GM19372 (cell line): Measurements from ENCODE around the gene PDXK.

Source experiments
- ATAC-seq: cut with Tn5 transposase; IDR thresholded peaks from one replicate; pipeline ENCODE4 v1.9.1; 2021; ENCODE audit warnings: mild to moderate bottlenecking, low read depth, moderate library complexity; ENCODE audit not compliant: unreplicated experiment

PDXK gene

DNA sequence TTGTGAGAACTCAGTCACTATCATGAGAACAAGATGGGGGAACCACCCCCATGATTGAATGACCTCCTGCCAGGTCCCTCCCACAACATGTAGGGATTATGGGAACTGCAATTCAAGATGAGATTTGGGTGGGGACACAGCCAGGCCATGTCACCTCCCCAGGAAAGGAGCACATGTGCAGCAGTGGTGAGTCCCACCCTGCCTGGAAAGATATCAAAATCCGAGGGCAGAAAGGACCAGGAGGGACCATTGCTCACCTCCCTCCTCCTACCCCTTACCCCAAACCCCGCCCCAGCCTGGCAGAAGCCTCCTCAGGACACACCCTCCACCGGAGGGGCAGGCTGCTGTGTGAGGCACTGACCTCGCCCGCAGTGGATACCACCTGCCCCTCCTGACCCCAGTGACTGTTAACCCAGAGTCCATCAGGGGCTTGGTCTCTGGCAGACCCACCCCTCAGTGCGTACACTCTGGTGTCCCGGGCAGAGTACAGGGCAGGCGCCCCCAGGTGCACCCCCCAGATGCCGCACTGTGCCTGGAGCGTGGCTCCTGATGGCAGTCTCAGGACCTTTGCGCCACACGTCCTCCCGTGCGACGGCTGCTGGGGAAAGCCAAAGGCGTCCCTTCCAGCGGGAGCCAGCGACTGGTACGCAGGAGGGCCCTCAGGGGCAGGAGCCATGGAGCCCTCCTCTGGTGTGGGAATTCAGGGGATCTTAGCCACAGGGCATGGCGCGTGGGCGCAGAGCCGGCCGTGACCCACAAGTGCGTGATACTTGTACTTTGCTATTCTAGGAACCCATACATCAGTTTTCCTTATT lies 20.9 kb downstream of the PDXK start:
- ATAC-seq: no peak

DNA sequence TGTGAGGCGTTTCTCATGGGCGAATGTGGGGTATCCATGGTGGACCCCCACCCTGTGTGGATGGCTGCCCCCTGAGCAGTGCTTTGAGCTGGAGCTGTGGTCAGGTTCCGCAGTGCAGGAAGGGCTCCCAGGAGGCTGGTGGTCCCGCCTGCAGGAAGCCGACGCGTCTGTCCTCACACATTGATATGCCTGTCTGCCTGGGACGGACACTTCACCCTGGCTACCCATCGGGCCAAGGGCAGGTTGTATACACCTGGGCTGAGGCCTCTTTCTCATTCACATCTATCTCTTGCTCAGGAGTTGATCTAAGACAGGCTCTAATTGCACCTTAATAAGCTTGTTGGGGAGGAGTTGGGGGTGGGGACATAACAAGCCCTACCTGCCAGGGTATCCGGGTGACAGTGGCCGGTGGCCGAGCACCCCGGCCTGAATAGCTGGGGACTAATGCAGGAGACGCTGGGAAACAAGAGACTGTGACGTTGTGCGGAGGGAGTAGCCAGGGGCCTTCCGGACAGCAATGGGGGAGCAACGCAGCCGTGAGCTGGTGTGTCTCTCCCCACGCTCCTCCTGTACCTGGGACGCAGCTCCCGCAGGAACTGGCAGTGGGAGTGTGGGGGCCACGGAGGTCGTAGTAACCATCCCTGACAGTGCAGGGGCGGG lies 21.7 kb downstream of the PDXK start:
- no peak for ATAC-seq

DNA sequence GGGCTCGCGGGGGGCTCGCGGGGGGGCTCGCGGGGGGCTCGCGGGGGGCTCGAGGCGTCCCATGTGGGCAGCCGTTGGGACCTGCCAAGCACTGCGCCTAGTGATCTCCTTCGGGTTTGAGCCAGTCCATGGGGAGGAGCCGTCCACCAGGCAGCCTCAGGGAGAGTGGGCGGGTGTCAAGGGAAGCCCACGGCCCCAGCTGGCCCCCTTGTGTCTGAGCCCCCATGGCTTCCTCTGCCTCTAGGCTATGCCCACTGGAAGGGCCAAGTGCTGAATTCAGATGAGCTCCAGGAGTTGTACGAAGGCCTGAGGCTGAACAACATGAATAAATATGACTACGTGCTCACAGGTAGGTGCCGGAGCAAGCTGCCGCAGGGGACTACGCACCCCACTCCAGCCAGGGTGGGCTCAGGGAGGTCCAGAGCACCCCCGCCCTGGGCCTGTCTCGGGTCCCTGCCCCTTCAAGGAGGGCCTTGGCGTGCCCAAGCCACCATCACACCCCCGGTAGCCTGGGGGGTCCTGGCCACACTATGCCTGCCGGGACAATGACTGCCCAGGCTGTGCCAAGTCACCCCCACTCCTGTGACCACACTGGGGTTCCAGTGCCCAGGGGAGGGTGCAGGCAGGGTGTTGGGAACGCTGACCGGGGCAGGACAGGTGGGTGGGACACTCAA lies 22.6 kb downstream of the PDXK start:
- no peak for ATAC-seq

DNA sequence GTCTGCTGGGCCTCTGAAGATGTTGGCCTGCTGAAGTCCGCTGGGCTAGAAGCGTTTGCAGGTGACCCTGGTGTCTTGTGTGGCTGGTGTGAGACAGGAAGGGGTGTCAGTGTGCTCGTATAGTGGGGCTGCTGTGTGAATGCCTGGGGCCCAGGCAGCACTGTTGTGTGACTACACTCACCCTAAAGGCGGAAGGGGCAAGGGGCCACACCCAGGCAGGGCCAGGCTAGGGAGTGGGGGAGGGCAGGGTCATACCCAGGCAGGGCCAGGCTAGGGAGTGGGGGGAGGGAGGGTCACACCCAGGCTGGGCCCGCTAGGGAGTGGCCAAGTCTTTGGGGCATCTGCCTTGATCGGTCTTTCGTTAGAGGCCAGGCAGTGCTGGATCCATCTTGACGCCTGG lies 25.0 kb downstream of the PDXK start:
- no peak for ATAC-seq

DNA sequence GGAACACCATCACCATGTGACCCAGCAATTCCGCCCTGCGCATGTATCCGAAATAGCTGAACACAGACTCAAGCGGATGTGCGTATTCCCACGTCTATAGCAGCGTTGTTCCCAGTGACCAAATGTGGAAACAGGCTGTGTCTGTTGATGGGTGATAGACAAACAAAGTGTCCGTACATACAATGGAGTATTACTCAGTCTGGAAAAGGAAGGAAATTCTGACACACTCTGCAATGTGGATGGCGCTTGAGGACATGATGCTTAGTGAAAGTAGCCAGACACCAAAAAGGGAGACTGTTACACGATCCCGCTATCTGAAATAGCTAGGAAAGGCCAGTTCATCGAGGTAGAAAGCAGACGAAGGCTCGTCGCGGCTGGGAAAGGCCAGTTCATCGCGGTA lies 25.8 kb downstream of the PDXK start:
- ATAC-seq: no peak

DNA sequence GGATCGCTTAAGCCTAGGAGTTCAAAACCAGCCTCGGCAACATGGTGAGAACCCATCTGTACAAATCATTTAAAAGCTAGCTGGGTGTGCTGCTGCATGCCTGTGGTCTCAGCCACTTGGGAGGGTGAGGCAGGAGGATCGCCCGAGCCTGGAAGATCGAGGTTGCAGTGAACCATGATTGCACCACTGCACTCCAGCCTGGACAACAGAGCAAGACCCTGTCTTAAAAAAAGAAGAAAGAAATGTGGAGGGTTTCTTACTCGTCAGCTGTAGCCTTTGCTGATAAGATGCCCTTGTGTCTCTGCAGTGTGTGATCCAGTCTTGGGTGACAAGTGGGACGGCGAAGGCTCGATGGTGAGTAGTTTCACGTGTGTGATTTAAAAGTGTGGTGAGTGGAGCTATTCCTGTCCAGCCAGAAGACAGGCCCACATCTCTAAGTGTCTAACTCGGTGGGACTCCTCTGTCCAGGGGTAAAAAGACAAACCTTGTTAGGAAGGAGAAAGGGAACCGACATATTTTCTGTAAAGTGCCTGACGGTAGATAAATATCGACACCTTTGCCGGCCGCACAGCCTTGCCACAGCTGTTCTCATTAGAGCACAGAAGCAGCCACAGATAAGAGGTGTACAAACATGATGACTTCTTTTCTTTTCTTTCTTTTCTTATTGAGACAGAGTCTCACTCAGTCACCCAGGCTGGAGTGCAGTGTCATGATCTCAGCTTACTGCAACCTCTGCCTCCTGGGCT lies 27.0 kb downstream of the PDXK start:
- no peak for ATAC-seq

DNA sequence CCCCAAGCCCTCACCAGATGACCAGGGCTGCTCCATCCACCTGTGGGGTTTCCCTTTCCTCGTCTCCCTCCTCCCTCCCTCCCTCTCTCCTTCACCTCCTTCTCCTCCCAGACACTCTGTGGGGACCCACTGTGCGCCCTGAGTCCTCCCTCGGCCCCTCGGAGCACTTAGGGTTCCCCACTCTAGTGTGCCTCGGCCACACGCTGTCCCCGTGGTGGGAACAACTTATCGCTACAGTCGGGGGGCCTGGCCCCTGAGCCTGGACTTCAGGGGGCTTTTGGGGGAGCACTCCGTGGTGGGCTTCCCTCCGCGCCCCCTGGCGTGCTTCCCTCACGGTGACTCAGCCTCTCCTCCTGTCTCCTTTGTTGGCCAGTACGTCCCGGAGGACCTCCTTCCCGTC lies 29.7 kb downstream of the PDXK start:
- ATAC-seq: no peak

DNA sequence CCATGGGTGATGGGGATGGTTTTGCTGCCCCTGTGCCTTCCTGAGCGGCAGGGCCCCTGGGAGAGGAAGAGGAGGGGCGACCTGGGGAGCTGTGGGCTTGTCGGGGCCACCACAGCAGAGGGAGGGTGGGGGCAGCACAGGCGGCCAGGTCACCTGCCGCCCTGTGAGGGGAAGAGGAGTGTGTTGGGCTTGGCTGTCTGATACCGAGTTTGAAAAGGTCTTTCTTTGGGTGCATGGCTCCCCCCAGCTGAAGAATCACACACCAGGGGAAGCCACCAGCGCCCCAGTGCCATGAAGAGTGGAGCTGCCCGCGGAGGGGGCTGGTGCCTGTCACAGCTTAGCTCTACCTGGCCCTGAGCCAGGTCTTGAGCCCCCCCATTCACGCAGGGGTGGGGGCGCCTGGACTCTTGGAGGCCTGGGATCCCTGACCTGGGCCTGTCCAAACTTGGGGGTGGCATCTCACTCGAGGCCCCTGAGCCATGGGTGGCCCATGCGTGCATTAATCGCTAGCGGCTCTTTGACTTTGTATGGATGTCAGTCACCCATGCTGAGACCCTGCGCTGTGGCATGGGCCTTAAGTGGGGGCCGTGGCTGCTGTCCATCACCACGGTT lies 30.8 kb downstream of the PDXK start:
- ATAC-seq: no peak

DNA sequence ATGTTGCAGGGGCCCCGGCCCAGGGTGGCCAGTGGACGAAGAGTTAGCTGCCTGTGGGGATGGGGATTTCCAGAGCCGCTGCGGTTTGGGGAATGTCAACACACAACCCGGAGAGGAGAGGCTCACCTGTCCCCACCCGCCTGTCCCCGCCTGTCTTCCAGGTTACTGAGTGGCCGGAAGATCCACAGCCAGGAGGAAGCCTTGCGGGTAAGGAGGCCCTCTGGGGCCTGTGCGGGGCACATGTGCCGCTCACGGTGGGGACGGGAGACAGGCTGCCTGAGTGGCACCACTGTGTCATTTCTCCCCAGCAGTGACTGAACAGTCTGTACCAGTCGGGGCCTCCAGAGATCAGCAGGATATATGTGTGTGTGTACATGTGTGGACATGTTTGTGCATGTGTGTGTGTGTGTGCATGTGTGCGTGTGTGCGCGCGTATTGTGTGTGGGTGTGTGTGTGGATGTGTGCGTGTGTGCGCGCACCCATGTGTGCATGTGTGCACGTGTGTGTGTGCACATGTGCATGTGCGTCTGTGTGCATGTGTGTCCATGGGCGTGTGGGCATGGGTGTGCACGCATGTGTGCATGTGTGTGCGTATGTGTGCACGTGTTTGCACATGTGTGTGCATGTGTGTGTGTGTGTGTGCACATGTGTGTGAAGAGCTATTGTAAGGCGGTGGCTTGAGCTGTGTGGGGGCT lies 31.6 kb downstream of the PDXK start:
- ATAC-seq: no peak

DNA sequence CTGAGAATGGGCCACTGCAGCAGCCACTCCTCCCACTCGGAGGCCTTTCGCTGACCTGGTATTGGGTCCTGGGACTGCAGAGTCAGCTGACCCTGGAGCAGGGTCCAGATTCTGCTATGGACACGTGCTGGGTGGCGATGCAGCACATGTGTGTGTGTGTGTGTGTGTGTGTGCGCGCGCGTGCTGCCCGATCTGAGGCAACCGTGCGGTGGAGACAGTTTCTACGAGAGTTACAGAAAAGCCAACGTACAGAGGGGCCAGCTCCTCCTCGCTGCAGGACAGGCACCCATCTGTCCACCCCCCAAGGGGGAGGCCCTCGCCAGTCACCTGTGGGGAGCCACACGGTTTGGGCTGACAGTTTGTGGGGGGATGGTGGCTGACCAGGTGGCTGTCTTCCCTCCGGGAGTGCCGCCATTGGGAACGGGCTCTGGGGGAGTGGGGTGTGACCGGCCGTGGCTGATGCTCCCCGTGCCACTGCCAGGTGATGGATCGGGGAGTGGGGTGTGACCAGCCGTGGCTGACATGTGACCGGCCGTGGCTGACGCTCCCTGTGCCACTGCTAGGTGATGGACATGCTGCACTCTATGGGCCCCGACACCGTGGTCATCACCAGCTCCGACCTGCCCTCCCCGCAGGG lies 33.1 kb downstream of the PDXK start:
- no peak for ATAC-seq

DNA sequence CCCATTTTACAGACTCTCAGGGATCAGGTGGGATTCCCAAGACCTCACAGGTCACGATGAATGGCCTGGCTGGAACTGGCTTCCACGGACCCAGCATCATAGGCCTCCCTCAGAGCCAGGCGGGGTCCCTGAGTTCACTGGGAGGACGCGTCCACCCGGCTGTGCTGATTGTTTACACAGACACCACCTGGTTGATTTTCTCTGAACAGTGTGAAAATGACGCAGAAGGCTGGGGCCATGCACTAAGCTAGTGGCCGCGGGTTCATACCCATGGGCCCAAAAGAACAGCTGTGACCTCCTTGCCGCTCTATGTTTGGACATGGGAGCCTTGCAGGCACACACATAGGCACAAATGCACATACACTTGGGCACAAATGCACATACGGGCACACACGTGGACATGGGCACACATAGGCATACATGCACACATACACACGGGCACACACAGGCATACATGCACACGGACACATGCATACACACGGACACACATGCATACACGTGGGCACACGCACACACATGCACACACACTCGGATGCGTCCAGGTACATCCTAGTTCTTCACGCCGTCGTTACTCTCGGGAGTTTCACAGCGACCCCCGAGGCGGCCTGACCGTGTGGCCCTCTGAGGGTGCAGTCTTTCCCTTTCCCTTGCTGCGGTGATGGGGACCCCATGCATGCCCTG lies 34.0 kb downstream of the PDXK start:
- no peak for ATAC-seq

DNA sequence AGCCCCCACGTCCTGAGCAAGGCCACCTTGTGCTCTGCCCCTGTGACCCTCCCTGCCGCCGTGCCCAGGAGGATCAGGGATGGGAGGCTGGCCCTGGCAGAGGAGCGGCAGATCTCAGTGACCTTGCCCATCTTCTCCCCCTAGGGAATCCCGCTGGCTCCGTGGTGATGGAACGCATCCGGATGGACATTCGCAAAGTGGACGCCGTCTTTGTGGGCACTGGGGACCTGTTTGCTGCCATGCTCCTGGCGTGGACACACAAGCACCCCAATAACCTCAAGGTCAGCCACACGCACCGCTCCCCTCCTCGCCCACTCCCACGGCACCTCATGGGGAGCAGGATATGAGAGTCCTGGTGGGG lies 34.5 kb downstream of the PDXK start:
- ATAC-seq: no peak

DNA sequence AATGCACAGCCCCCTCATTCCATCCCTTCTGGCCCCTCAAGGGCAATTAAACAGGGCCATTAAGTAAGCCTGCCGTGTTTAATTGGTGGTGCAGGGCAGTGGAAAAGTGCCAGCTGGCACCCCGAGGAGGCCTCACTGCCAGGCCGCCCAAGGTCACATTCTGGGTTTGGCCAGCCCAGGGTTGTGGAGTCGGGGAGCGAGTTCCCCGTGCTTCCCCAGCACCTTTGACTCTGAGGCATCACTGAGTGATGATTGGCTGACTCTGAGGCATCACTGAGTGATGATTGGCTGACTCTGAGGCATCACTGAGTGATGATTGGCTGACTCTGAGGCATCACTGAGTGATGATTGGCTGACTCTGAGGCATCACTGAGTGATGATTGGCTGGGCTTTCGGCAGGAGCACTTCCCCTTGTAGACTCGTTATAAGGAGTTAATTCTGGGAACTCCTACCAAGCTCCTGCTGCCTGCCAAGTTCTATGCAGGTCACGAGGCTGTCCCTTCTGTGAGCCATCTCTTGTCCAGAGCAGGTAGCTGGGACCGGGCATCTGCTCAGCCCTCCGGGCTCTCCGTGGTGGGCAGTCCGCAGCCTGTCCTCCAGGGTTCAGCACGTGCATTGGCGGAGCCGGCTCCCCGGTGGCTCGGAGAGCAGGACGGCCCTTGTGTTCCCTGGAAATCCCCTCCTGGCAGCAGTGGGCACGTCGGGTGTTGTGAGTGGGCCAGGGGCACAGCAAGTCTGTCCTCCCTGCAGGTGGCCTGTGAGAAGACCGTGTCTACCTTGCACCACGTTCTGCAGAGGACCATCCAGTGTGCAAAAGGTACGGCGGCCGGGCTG lies 36.2 kb downstream of the PDXK start:
- no peak for ATAC-seq

DNA sequence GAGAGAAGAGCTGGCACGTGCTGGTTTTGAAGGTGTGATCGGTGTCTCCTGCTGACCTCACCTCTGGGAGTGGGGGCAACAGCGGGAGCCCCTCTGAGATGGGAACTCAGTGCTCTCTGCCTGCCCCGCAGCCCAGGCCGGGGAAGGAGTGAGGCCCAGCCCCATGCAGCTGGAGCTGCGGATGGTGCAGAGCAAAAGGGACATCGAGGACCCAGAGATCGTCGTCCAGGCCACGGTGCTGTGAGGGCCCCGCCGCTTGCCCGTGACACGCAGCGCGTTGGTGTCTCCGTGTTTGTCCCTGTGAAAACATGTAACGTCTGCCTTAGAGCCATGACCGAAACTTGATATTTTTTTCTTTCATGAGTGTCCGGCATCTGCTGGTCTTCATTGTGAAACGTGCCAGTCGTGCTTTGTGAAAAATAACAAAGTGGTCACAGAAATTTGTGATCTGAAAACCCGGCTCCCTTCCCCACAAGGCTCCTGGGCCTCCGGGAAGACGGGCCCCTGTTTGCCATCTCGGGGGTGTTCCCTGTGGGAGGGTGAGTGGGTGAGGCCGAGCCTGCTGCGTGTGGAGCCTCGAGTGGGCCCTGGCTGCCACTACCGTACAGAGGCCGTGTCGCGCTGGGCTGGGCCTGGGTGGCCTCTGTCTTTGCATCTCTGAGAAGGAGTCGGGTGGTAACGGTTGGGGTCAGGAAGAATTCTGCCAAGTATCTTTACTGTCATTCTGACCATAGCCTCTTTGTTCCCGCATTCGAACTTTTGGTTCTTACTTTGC lies 37.1 kb downstream of the PDXK start:
- ATAC-seq: no peak

DNA sequence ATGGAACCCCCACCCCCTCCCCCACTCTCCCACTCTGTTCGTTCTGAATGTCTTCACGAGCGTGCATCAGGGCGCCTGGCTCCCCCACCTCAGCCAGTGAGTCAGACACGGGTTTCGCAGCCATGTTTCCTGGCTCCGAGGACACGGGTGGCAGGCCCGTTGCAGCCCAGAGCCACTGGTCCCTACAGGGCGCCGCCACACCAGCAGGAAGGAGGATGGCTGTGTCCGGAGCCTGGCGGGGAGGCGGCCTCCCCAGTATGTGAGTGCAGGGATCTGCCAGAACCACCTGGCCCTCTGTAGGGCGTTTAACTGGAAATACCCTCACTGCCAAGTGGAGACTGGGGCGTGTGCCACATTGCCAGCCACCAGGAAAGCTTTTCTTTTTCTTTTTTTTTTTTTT lies 38.7 kb downstream of the PDXK start:
- ATAC-seq: no peak

DNA sequence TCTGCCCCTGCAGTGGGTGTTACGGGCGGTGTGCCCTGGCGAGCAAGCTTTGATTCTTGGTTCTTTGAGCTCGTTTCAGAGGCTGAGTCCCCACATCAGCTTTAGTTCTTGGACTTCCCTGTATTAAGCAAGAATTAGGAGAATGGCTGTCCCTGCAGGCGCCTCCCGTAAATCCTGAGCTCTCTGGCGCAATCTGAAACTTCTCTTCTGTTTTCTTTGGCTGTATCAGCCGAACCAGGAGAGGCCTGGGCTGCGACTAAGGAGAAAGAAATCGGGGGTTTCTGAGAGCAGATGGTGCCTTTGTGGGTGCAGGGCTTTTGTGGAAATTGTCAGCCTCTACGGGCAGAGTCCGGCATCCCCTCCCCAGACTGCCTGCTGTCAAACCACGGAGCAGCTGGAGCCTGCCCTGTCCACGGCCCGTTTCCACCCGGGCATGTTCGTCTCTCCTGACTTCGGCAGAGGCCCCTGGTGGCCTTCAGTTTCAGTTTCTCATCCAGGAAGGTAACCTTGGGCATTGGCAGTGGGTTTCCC lies 39.2 kb downstream of the PDXK start:
- ATAC-seq: no peak

DNA sequence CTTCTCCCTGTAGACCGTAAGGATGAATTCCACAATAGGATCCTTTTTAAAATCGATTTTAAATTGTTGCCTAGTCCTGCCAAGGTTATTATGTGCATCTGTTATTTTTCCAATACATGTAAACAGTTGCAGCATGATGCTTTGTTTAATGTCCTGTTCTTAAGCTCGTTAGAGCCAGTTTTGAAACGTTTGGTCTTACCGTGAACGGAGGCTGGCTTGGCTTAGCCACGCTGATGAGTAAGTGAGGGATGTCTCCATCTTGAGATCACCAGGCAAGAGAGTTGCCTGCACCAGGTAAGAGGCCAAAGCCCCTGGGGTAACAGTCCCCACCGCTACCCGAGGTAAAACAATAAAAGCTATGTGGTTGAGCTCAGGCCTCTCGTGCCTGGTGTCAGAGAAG lies 39.9 kb downstream of the PDXK start:
- no peak for ATAC-seq
